Psoas muscle (tissue), 8 donors: ENCODE data around the gene URM1. TPM values are rescaled to one million over a fixed set of nuclear protein-coding genes. Genes with fewer than 3 reads are reported as not detected.
"Not testable (repeated sequence)": the region's sequence is repeated elsewhere in the genome, so short reads cannot be mapped to it uniquely, and the experiment has no call there.

Experiments
- ATAC-seq, 4 donors: fragments of 200-7000 bp; cut with Tn5 transposase; one replicate each; pipeline ENCODE4 v1.9.1; 2020; ENCODE audit warnings: moderate library complexity in 3 of 4, mild to moderate bottlenecking in 2 of 4
- DNase-seq, 2 donors: peaks; one replicate each; pipeline ENCODE4 v3.0.0-alpha.2; 2020
- H3K27ac ChIP-seq: fragments of 200-600 bp; one replicate; pipeline ENCODE4 v1.8.0; 2022
- H3K27me3 ChIP-seq, 3 donors: fragments of 200-600 bp in 1 of 3; one replicate each; pipeline versions ENCODE4 v1.6.1 to v1.8.0; 2013 to 2022; ENCODE audit warnings: low read length in 2 of 3, mild to moderate bottlenecking in 2 of 3, moderate library complexity in 1 of 3; ENCODE audit not compliant: insufficient read depth in 3 of 3
- H3K36me3 ChIP-seq, 2 donors: fragments of 200-600 bp in 1 of 2; one replicate each; pipeline versions ENCODE4 v1.6.1 to v1.8.0; 2013 to 2022; ENCODE audit warnings: low read depth in 1 of 2, mild to moderate bottlenecking in 1 of 2, moderate library complexity in 1 of 2; ENCODE audit not compliant: insufficient read depth in 1 of 2
- H3K4me1 ChIP-seq: fragments of 200-600 bp; one replicate; pipeline ENCODE4 v1.8.0; 2022
- H3K4me3 ChIP-seq: fragments of 200-600 bp; one replicate; pipeline ENCODE4 v1.8.0; 2022; ENCODE audit warnings: mild to moderate bottlenecking
- H3K9me3 ChIP-seq: fragments of 200-600 bp; one replicate; pipeline ENCODE4 v1.8.0; 2022
- WGBS, 3 donors: extraction: QIAGEN DNeasy Blood & Tissue Kit; methylation state at CpG; one replicate each; pipeline versions ENCODE4 v1.1.6 to v1.1.7; 2013; 5-methylcytosine and 5-hydroxymethylcytosine counted together
- intact Hi-C, 2 donors: fragments of 100-400 bp; cut with DNase I; formaldehyde crosslinking; loops; one replicate each; pipeline versions ENCODE4 v1.11.0 to v1.14.2; 2022
- polyA plus RNA-seq, 3 donors: library from polyadenylated mRNA; stranded (reverse); fragments of 200-250 nt; gene quantifications; one replicate each; pipeline ENCODE4 v1.2.3, GENCODE V29; 2013
- total RNA-seq, 4 donors: library from RNA; stranded (reverse); fragmentation: NEBNext Ultra II Directional in 2 of 4; extraction: Animal tissue kit (Norgen Biotek cat#: 25700) in 2 of 4; gene quantifications; one replicate each; pipeline versions ENCODE4 v1.2.1 to v1.2.4, GENCODE V29; 2021 to 2023
- TF ChIP-seq, protein P1 (sequence below): fragments of 200-600 bp; IDR thresholded peaks from one replicate; pipeline ENCODE4 v1.8.0; 2022; ENCODE audit warnings: antibody characterized with exemption
- donor health status: healthy with polysubstance abuse.
- donor health status: DM: no; HTN: no; CAD: no; lungs with moderate emphysema.
- donor health status: Bipolar disorder and iron deficiency.
- donor health status: healthy.
- donor health status: DM: yes; HTN: yes; CAD: no.
- donor health status: DM: no; HTN: no; CAD: no.
- donor health status: DM: no; HTN: no; CAD: no.
- donor health status: DM: yes; HTN: yes; CAD: no.

URM1 gene
- total and polyA plus RNA-seq, 7 donors: 34.5 to 111 (median 57.9) TPM

DNA sequence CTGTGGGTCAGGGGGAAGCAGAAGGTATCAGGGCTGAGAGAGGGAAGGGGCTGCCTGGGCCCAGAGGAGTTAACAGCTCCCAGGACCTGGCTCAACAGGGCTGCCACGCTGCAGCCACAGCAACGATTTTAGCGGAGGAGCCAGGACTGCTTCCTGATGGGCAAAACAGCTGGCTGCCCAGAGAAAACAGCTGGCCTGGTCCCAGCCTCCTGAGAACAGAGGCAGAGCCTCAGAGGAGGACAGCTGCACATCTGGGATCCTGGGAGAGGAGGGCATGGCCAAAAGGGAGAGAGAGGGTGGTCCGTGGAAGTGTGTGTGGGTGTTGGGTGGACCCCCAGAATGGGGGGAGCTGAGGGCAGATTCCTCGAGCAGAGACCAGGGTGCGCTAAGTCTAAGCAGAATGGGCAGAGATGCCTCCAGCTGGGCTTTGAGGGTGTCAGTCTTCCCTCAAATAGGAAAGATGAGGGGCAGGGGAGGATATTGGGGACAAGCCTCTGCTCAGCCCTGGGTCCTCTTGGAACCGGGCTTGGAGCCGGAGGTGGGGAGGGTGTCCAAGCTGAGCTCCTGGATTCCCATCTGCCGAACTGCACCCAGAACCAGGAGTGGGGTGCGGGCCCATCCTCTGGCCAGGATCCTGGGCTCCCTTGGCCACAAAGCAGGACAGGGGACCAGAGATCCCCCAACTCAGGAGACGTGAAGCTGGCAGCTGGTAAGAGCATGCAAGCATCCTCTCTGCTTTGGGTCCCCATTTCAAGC is 40.4 kb downstream of the URM1 start:
- WGBS, 3 donors: 12 to 27% (median 15%) methylated on average over 11 of the region's 11 CpGs
- peak in 1 of 4 donors; percentile 37 for ATAC-seq
- intact Hi-C loops: loop anchor here (1.0 to 10.0 kb wide), 3 partner anchors 49 to 117 kb away; no protein-coding TSS in a partner anchor
- Histone ChIP-seq H3K9me3 (no peaks in the 10 kb centered on the region), H3K27ac (no peak overlapping the region), H3K4me3 (no peak overlapping the region), H3K36me3 (no peaks in the 10 kb centered on the region), H3K4me1 (no peaks in the 10 kb centered on the region), H3K27me3 (peaks cover 0 to 64% (median 9%) of the 10 kb centered on the region in 3 donors)
- no peak for DNase-seq
- TF ChIP-seq, protein P1, sequence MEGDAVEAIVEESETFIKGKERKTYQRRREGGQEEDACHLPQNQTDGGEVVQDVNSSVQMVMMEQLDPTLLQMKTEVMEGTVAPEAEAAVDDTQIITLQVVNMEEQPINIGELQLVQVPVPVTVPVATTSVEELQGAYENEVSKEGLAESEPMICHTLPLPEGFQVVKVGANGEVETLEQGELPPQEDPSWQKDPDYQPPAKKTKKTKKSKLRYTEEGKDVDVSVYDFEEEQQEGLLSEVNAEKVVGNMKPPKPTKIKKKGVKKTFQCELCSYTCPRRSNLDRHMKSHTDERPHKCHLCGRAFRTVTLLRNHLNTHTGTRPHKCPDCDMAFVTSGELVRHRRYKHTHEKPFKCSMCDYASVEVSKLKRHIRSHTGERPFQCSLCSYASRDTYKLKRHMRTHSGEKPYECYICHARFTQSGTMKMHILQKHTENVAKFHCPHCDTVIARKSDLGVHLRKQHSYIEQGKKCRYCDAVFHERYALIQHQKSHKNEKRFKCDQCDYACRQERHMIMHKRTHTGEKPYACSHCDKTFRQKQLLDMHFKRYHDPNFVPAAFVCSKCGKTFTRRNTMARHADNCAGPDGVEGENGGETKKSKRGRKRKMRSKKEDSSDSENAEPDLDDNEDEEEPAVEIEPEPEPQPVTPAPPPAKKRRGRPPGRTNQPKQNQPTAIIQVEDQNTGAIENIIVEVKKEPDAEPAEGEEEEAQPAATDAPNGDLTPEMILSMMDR: no peak

DNA sequence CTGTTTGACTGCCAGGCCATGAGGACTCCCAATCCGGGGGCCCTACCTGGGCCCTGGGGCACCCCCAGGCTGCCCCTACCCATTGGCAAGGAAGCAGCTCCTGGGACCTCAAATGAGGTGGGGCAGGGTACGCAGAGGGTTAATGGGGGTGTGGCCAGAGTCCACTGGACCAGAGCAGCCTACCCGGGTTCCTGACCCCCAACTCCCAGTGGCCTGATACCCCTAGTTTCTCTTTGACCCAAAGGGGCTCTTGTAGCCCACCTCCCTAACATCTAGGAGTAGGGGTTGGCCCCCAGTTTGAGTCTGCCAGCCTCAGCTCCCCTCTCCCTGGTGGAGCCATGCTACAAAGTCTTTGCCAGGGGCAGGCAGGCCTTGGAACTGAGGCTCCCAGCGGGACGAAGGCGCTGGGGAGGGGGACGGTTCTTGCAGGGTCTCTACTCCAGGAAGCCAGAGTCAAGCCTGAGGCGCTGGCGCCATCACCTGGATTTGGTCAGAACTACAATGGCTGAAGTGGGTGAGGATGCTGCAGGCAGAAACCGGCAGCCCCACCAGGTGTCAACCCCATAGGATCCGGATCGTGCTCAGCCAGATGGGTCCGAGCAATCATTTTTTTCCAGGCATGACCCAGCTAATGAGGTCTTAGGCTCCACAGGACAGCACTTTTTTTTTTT is 41.1 kb downstream of the URM1 start:
- peak; percentile 36 to 63 for DNase-seq
- H3K27ac ChIP-seq: no peak overlapping the region
- TF ChIP-seq, protein P1: peak; percentile 59
- no peak overlapping the region for H3K4me3 ChIP-seq
- peaks cover 0 to 60% (median 7%) of the 10 kb centered on the region in 3 donors for H3K27me3 ChIP-seq
- 6 to 12% (median 11%) methylated on average over 13 of the region's 13 CpGs for WGBS, 3 donors
- intact Hi-C loops: loop anchor here (1.0 to 10.0 kb wide), 3 partner anchors 50 to 117 kb away; no protein-coding TSS in a partner anchor
- no peaks in the 10 kb centered on the region for H3K9me3 ChIP-seq
- no peaks in the 10 kb centered on the region for H3K36me3 ChIP-seq
- peak in 3 of 4 donors; percentile 47 to 67 (median 60) for ATAC-seq
- no peaks in the 10 kb centered on the region for H3K4me1 ChIP-seq

DNA sequence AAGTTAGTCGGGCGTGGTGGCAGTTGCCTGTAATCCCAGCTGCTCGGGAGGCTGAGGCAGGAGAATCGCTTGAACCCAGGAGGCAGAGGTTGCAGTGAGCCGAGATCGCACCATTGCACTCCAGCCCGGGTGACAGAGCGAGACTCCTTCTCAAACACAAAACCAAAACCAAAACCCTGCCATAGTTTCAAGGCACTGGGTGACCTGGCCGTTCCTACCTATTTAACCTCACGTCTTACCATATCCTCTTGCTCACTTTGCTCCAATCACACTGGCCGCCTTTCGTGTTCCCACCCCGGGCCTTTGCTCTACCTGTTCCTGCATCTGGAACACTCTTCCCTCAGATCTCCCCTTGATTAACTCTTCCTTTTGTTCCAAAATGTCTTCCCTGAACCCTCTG is 42.6 kb downstream of the URM1 start:
- intact Hi-C loops: loop anchor here (5.0 to 10.0 kb wide), 2 partner anchors 51 to 119 kb away; no protein-coding TSS in a partner anchor
- not testable (repeated sequence) for DNase-seq, H3K9me3 ChIP-seq, H3K4me1 ChIP-seq, H3K4me3 ChIP-seq, H3K27ac ChIP-seq, H3K36me3 ChIP-seq, ATAC-seq
- peaks cover 0 to 47% (median 7%) of the 10 kb centered on the region in 3 donors for H3K27me3 ChIP-seq
- WGBS, 3 donors: 87 to 88% (median 87%) methylated on average over 11 to 13 of the region's 13 CpGs

DNA sequence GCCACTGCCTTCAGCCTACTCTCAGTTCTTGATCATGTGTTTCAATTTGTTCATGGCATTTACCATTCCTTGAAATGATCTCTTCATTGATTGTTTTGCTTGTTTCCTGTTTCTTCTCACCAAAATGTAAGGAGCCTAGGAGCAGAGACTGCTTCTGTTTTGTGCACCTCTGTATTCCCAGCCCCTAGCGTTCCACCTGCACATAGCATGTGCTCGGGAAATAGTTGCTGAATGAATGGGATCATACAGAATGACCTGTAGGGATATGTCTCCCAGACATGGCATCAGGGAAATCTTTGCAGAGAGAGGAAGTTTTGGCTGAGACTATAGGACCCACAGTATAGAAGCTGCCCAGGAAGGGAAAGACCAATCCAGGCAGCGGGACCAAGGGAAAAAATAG is 43.3 kb downstream of the URM1 start:
- intact Hi-C loops: loop anchor here (5.0 to 10.0 kb wide), 2 partner anchors 52 to 120 kb away; no protein-coding TSS in a partner anchor

More for the DNA sequence above, 43.3 kb downstream of the URM1 start:
- no peak overlapping the region for H3K4me3 ChIP-seq
- no peak for DNase-seq
- WGBS, 3 donors: 64 to 70% (median 67%) methylated on average over 3 of the region's 3 CpGs
- ATAC-seq: no peak
- no peaks in the 10 kb centered on the region for H3K36me3 ChIP-seq
- H3K4me1 ChIP-seq: peaks cover 6% of the 10 kb centered on the region
- H3K9me3 ChIP-seq: no peaks in the 10 kb centered on the region
- peaks cover 0 to 48% (median 7%) of the 10 kb centered on the region in 3 donors for H3K27me3 ChIP-seq
- no peak overlapping the region for H3K27ac ChIP-seq
- TF ChIP-seq, protein P1: no peak
